Hepatocyte (in vitro differentiated cells): ENCODE data around the gene ITIH1. TPM values are rescaled to one million over a fixed set of nuclear protein-coding genes. Genes with fewer than 3 reads are reported as not detected.

ENCODE experiments used
- DNase-seq: peaks from one replicate; pipeline ENCODE4 v3.0.0-alpha.2; 2016; ENCODE audit warnings: low spot score
- H2AFZ ChIP-seq: fragments of 200-600 bp; sonication (generic); 2 replicates; pipeline ENCODE4 v1.6.0; 2016; ENCODE audit warnings: antibody characterized with exemption, mild to moderate bottlenecking
- H3K27ac ChIP-seq: fragments of 200-600 bp; sonication (generic); 2 replicates; pipeline ENCODE4 v1.5.1; 2016; ENCODE audit warnings: mild to moderate bottlenecking
- H3K27me3 ChIP-seq: fragments of 200-600 bp; sonication (generic); 2 replicates; pipeline ENCODE4 v1.6.1; 2016
- H3K36me3 ChIP-seq: fragments of 200-600 bp; sonication (generic); replicated peaks from 2 replicates; pipeline ENCODE4 v1.5.1; 2016; ENCODE audit warnings: low read depth; ENCODE audit not compliant: insufficient read depth
- H3K4me1 ChIP-seq: fragments of 200-600 bp; sonication (generic); 2 replicates; pipeline ENCODE4 v1.5.1; 2016; ENCODE audit warnings: mild to moderate bottlenecking, moderate library complexity; ENCODE audit not compliant: insufficient read depth
- H3K4me2 ChIP-seq: fragments of 200-600 bp; sonication (generic); 2 replicates; pipeline ENCODE4 v1.6.0; 2016
- H3K4me3 ChIP-seq: fragments of 200-600 bp; sonication (generic); 2 replicates; pipeline ENCODE4 v1.5.1; 2016; ENCODE audit warnings: mild to moderate bottlenecking
- H3K79me2 ChIP-seq: fragments of 200-600 bp; sonication (generic); 2 replicates; pipeline ENCODE4 v1.6.0; 2017; ENCODE audit warnings: mild to moderate bottlenecking
- H3K9me2 ChIP-seq: fragments of 200-600 bp; sonication (generic); replicated peaks from 2 replicates; pipeline ENCODE4 v1.6.0; 2017; ENCODE audit warnings: mild to moderate bottlenecking; ENCODE audit not compliant: insufficient read depth
- H3K9me3 ChIP-seq: fragments of 200-600 bp; sonication (generic); 2 replicates; pipeline ENCODE4 v1.5.1; 2016; ENCODE audit warnings: low read depth, mild to moderate bottlenecking
- H4K20me1 ChIP-seq: fragments of 200-600 bp; sonication (generic); 2 replicates; pipeline ENCODE4 v1.6.0; 2016; ENCODE audit warnings: mild to moderate bottlenecking; ENCODE audit not compliant: insufficient read depth, poor library complexity, severe bottlenecking
- CTCF ChIP-seq: fragments of 200-600 bp; sonication (generic); IDR thresholded peaks from 2 replicates; pipeline ENCODE4 v1.5.1; 2016; ENCODE audit warnings: antibody characterized with exemption, mild to moderate bottlenecking; ENCODE audit not compliant: poor library complexity
- EZH2 ChIP-seq: fragments of 200-600 bp; sonication (generic); IDR thresholded peaks from 2 replicates; pipeline ENCODE4 v1.6.1; 2016; ENCODE audit warnings: antibody characterized with exemption, mild to moderate bottlenecking, borderline replicate concordance
- EZH2phosphoT487 ChIP-seq: fragments of 200-600 bp; sonication (generic); IDR thresholded peaks from one replicate; pipeline ENCODE4 v1.6.1; 2018; ENCODE audit warnings: antibody characterized with exemption, mild to moderate bottlenecking, low read depth, moderate library complexity; ENCODE audit not compliant: unreplicated experiment, severe bottlenecking
- WGBS: methylation state at CpG from one replicate; pipeline ENCODE4 v1.1.6; 2016; ENCODE audit warnings: low lambda C conversion rate; ENCODE audit errors: missing lambda C conversion rate; 5-methylcytosine and 5-hydroxymethylcytosine counted together
- polyA plus RNA-seq: library from polyadenylated mRNA; unstranded; fragments of >200 nt; fragmentation: Nextera tagmentation; extraction: Ambion mirVana; gene quantifications from 2 replicates; pipeline ENCODE4 v1.2.1, GENCODE V29; 2016
- total RNA-seq: library from RNA; depleted of rRNA; stranded (reverse); fragments of >200 nt; gene quantifications from 2 replicates; pipeline ENCODE4 v1.2.3, GENCODE V29; 2014

ITIH1 gene
- total and polyA plus RNA-seq, 2 experiments from 2014 or later: 154 to 250 TPM

- H2AFZ ChIP-seq: no peak overlapping the region
- no peak for DNase-seq
- no peaks in the 10 kb centered on the region for H3K36me3 ChIP-seq
- no peak overlapping the region for H3K4me3 ChIP-seq
- no peaks in the 10 kb centered on the region for H3K9me2 ChIP-seq
- WGBS: 80% methylated on average over 9 of the region's 9 CpGs
- no peaks in the 10 kb centered on the region for H3K27me3 ChIP-seq
- no peak overlapping the region for H3K4me2 ChIP-seq
- H3K27ac ChIP-seq: no peak overlapping the region
- H4K20me1 ChIP-seq: no peaks in the 10 kb centered on the region
- TF ChIP-seq EZH2: no peak
- TF ChIP-seq CTCF: no peak
- TF ChIP-seq EZH2phosphoT487: no peak
- no peaks in the 10 kb centered on the region for H3K9me3 ChIP-seq
- H3K4me1 ChIP-seq: no peaks in the 10 kb centered on the region
- no peaks in the 10 kb centered on the region for H3K79me2 ChIP-seq
These were observed 18.0 kb downstream of the ITIH1 start for GRCh38 chr3:52795298-52795900.

- H3K4me3 ChIP-seq: no peak overlapping the region
- no peaks in the 10 kb centered on the region for H4K20me1 ChIP-seq
- 92% methylated on average over 9 of the region's 9 CpGs for WGBS
- no peak overlapping the region for H2AFZ ChIP-seq
- no peaks in the 10 kb centered on the region for H3K36me3 ChIP-seq
- no peaks in the 10 kb centered on the region for H3K27me3 ChIP-seq
- no peak overlapping the region for H3K27ac ChIP-seq
- H3K79me2 ChIP-seq: no peaks in the 10 kb centered on the region
- no peak for DNase-seq
- H3K4me1 ChIP-seq: no peaks in the 10 kb centered on the region
- no peaks in the 10 kb centered on the region for H3K9me2 ChIP-seq
- TF ChIP-seq EZH2: no peak
- no peak for TF ChIP-seq CTCF
- no peak for TF ChIP-seq EZH2phosphoT487
- no peaks in the 10 kb centered on the region for H3K9me3 ChIP-seq
- no peak overlapping the region for H3K4me2 ChIP-seq
These were observed 19.0 kb downstream of the ITIH1 start for GRCh38 chr3:52796411-52796810.

GRCh38 chr3:52798376-52798977 lies 21.1 kb downstream of the ITIH1 start:
- H3K4me1 ChIP-seq: no peaks in the 10 kb centered on the region
- H3K27me3 ChIP-seq: no peaks in the 10 kb centered on the region
- WGBS: 92% methylated on average over 9 of the region's 10 CpGs
- H2AFZ ChIP-seq: no peak overlapping the region
- H3K36me3 ChIP-seq: no peaks in the 10 kb centered on the region
- H3K9me2 ChIP-seq: no peaks in the 10 kb centered on the region
- H3K4me3 ChIP-seq: no peak overlapping the region
- no peaks in the 10 kb centered on the region for H3K79me2 ChIP-seq
- H3K4me2 ChIP-seq: no peak overlapping the region
- H4K20me1 ChIP-seq: no peaks in the 10 kb centered on the region
- no peak for TF ChIP-seq EZH2
- TF ChIP-seq EZH2phosphoT487: no peak
- TF ChIP-seq CTCF: no peak
- no peaks in the 10 kb centered on the region for H3K9me3 ChIP-seq
- no peak for DNase-seq
- H3K27ac ChIP-seq: no peak overlapping the region
